Muscle layer of colon (tissue), 2 donors: ENCODE data around the gene SFXN4.

ENCODE experiments used
- H3K27ac ChIP-seq: one replicate; pipeline ENCODE4 v1.7.0; 2013; ENCODE audit warnings: low read depth, mild to moderate bottlenecking, low read length, moderate library complexity
- H3K27me3 ChIP-seq, 2 donors: one replicate each; pipeline ENCODE4 v1.7.0; 2013; ENCODE audit warnings: low read length in 2 of 2, mild to moderate bottlenecking in 2 of 2; ENCODE audit not compliant: insufficient read depth in 2 of 2, control insufficient read depth in 1 of 2
- H3K36me3 ChIP-seq: one replicate; pipeline ENCODE4 v1.7.0; 2013; ENCODE audit warnings: mild to moderate bottlenecking, low read length; ENCODE audit not compliant: insufficient read depth
- H3K4me1 ChIP-seq: one replicate; pipeline ENCODE4 v1.7.0; 2013; ENCODE audit warnings: mild to moderate bottlenecking, low read length; ENCODE audit not compliant: insufficient read depth
- H3K4me3 ChIP-seq, 2 donors: one replicate each; pipeline ENCODE4 v1.7.0; 2013; ENCODE audit warnings: low read length in 2 of 2, low read depth in 1 of 2, mild to moderate bottlenecking in 1 of 2, moderate library complexity in 1 of 2
- H3K9ac ChIP-seq: one replicate; pipeline ENCODE4 v1.7.0; 2013; ENCODE audit warnings: low read length
- H3K9me3 ChIP-seq: one replicate; pipeline ENCODE4 v1.7.0; 2013; ENCODE audit warnings: mild to moderate bottlenecking, low read length
- donor health status: abdominal sarcoma.
- donor health status: Adenocarcinoma of cecum.

SFXN4 gene

GRCh38 chr10:119206603-119207365, 41.3 kb upstream of the SFXN4 start:
- H3K27ac ChIP-seq, result peak overlapping the region; percentile 88
- no peaks in the 10 kb centered on the region for H3K9me3 ChIP-seq
- peaks cover 40% of the 10 kb centered on the region for H3K4me1 ChIP-seq
- no peak overlapping the region for H3K9ac ChIP-seq
- H3K36me3 ChIP-seq, result no peaks in the 10 kb centered on the region
- H3K27me3 ChIP-seq, result no peaks in the 10 kb centered on the region
- H3K4me3 ChIP-seq, result peak overlapping the region; percentile 48 to 60

DNA sequence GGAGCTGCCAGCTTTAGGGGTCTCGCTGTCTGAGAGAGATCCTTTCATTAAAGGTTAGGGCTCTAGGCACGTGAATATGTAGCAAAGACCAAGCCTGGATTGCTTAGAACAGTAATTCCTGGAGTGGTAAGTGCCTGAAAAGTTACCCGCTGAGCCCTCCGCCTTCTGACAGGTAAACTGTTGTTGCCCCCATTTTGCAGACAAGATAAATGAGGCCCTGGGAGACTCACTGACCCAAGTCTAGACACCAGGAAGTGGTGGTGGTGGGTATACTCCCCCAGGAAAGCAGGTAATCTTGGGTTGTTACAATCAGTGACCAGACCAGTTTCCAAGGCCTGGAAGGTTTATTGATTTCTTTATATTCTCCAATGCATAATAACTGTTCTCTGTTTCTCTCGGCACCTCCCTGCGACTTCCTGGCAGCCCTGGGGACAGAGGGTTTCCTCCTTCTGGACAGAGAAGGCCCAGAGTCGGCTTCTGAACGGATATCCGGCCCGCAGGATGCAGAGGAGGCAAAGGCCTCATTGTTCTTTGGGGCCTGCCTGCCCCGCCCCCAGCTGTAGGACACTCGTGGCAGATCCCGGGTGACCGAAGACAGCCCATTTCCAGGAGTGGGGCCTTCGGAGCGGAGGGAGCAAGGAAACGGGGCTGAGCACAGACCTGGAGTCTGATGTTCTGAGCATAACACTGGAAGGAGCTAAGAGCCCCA, 40.5 kb upstream of the SFXN4 start:
- Histone ChIP-seq H3K27me3 (no peaks in the 10 kb centered on the region), H3K9ac (no peak overlapping the region), H3K27ac (peak overlapping the region; percentile 88), H3K9me3 (no peaks in the 10 kb centered on the region), H3K4me3 (peak overlapping the region in 1 of 2 donors; percentile 48), H3K4me1 (peaks cover 33% of the 10 kb centered on the region), H3K36me3 (no peaks in the 10 kb centered on the region)

- Histone ChIP-seq H3K9ac (no peak overlapping the region), H3K9me3 (no peaks in the 10 kb centered on the region), H3K4me3 (no peak overlapping the region), H3K4me1 (peaks cover 7% of the 10 kb centered on the region), H3K27ac (no peak overlapping the region), H3K27me3 (peaks cover 0 to 5% of the 10 kb centered on the region in 2 donors), H3K36me3 (no peaks in the 10 kb centered on the region)
Observed at GRCh38 chr10:119203006-119203405, 37.5 kb upstream of the SFXN4 start.

DNA sequence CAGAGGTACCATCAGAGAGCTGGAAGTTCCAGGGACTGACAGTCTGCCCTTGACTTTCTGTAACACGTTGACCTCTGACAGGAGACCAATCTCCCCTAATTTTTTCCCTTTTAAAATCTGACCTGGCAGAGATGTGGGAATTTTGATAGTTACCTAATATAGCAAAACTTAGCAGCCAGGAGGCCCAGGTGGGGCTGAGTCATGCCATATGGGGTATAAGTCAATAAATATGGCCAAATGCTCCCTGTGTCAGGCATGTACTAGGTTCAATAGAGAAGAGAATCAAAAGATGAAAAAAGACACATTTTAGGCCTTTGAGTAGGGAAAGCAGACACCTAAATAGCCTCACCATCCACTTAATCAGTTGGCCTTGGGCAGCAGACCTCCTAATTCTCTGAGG, 35.7 kb upstream of the SFXN4 start:
- no peak overlapping the region for H3K27ac ChIP-seq
- no peaks in the 10 kb centered on the region for H3K9me3 ChIP-seq
- H3K4me1 ChIP-seq, result peaks cover 4% of the 10 kb centered on the region
- peaks cover 0 to 5% of the 10 kb centered on the region in 2 donors for H3K27me3 ChIP-seq
- H3K9ac ChIP-seq, result no peak overlapping the region
- no peak overlapping the region for H3K4me3 ChIP-seq
- no peaks in the 10 kb centered on the region for H3K36me3 ChIP-seq

- Histone ChIP-seq H3K27me3 (peaks cover 0 to 5% of the 10 kb centered on the region in 2 donors), H3K9me3 (no peaks in the 10 kb centered on the region), H3K27ac (no peak overlapping the region), H3K4me1 (no peaks in the 10 kb centered on the region), H3K4me3 (no peak overlapping the region), H3K9ac (no peak overlapping the region), H3K36me3 (no peaks in the 10 kb centered on the region)
Observed at GRCh38 chr10:119199231-119199992, 33.9 kb upstream of the SFXN4 start.

- no peaks in the 10 kb centered on the region for H3K9me3 ChIP-seq
- no peak overlapping the region for H3K4me3 ChIP-seq
- H3K36me3 ChIP-seq, result no peaks in the 10 kb centered on the region
- peaks cover 0 to 5% of the 10 kb centered on the region in 2 donors for H3K27me3 ChIP-seq
- no peak overlapping the region for H3K27ac ChIP-seq
- no peaks in the 10 kb centered on the region for H3K4me1 ChIP-seq
- no peak overlapping the region for H3K9ac ChIP-seq
Observed at GRCh38 chr10:119198438-119198837, 32.9 kb upstream of the SFXN4 start.

GRCh38 chr10:119197921-119198320, 32.4 kb upstream of the SFXN4 start:
- H3K4me1 ChIP-seq, result no peaks in the 10 kb centered on the region
- H3K9ac ChIP-seq, result no peak overlapping the region
- peaks cover 0 to 5% of the 10 kb centered on the region in 2 donors for H3K27me3 ChIP-seq
- H3K36me3 ChIP-seq, result no peaks in the 10 kb centered on the region
- H3K4me3 ChIP-seq, result no peak overlapping the region
- no peaks in the 10 kb centered on the region for H3K9me3 ChIP-seq
- H3K27ac ChIP-seq, result no peak overlapping the region

- H3K27me3 ChIP-seq, result no peaks in the 10 kb centered on the region
- no peak overlapping the region for H3K4me3 ChIP-seq
- no peak overlapping the region for H3K27ac ChIP-seq
- H3K9ac ChIP-seq, result no peak overlapping the region
- H3K9me3 ChIP-seq, result no peaks in the 10 kb centered on the region
- no peaks in the 10 kb centered on the region for H3K4me1 ChIP-seq
- no peaks in the 10 kb centered on the region for H3K36me3 ChIP-seq
Observed at GRCh38 chr10:119191881-119192280, 26.4 kb upstream of the SFXN4 start.

GRCh38 chr10:119190954-119191785, 25.7 kb upstream of the SFXN4 start:
- Histone ChIP-seq H3K36me3 (no peaks in the 10 kb centered on the region), H3K27me3 (no peaks in the 10 kb centered on the region), H3K9ac (no peak overlapping the region), H3K27ac (no peak overlapping the region), H3K4me3 (no peak overlapping the region), H3K9me3 (no peaks in the 10 kb centered on the region), H3K4me1 (no peaks in the 10 kb centered on the region)

GRCh38 chr10:119190353-119190752, 24.8 kb upstream of the SFXN4 start:
- Histone ChIP-seq H3K9me3 (no peaks in the 10 kb centered on the region), H3K4me1 (no peaks in the 10 kb centered on the region), H3K27me3 (no peaks in the 10 kb centered on the region), H3K4me3 (no peak overlapping the region), H3K36me3 (no peaks in the 10 kb centered on the region), H3K9ac (no peak overlapping the region), H3K27ac (no peak overlapping the region)
